HG03565 (cell line): ENCODE measurements around the gene FLT4.
"Not testable (repeated sequence)": the region's sequence is repeated elsewhere in the genome, so short reads cannot be mapped to it uniquely, and the experiment has no call there.

Source experiments
- ATAC-seq: cut with Tn5 transposase; IDR thresholded peaks from one replicate; pipeline ENCODE4 v1.9.1; 2021; ENCODE audit warnings: mild to moderate bottlenecking, moderate library complexity; ENCODE audit not compliant: unreplicated experiment

Gene FLT4

DNA sequence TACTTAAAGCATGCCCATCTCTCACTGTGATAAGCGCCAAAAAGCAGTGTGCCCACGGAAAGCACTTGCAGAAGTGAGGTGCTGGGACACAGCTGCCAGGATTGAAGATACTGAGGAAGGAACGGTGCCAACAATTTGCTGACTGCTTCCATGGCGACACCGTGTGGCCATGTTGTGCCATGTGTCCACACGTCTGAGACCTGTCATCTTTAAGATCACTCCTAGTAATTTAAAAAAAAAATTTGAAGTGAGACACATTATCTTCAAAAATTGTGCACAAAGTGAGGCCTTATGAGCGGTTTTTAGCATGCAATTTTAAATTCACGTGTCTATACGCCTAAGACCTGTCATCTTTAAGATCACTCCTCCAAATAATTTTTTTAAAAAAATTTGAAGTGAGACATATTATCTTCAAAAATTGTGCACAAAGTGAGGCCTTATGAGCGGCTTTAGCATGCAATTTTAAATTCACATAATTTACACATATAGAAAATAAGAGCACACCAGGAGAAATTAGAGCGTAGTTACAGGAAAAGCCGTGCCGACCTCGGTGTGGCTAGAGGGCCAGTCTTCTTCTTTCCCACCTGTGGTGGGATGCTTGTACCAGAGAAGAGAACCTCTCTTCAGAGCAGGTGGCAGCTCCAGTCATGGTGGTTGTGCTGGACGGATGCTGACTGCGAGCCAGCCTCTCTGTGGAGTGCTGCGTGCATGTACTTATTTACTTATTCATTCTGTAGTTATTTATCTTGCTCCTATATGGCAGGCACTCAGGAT, 21.4 kb upstream of the FLT4 start:
- ATAC-seq: no peak

DNA sequence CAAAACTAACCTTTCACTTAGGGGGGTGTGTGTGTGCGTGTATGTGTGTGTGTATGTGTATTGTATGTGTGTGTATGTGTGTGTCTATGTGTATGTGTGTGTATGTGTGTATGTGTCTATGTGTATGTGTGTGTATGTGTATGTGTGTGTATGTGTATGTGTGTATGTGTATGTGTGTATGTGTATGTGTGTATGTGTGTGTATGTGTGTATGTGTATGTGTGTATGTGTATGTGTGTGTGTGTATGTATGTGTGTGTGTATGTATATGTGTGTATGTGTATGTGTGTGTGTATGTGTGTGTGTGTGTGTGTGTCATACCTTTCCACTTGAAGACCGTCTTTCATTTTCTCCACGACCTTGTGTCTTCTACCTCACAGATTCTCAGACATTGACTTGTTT, 20.8 kb upstream of the FLT4 start:
- ATAC-seq: no peak

- ATAC-seq: no peak
These were observed 20.3 kb upstream of the FLT4 start for GRCh38 chr5:180669661-180670060.

- ATAC-seq: no peak
These were observed 19.6 kb upstream of the FLT4 start for GRCh38 chr5:180668835-180669596.

DNA sequence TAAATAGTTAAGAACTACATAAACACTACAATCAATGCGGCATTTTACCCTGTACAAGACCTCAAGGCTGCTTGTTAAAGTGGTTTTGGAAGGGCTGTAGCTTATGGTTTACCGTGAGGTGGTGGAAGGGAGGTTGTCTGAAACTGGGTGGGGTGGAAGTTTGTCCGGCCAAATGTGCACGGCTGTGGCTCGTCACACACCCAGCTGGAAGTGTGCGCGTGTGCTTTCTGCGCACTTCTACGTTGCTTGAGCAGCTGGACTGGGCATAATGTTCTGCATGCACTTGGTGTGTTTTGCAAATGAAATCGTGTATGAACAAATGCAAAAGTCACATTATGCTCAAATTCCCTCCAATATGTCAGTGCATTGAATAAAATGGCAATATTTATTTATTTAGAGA, 17.4 kb upstream of the FLT4 start:
- ATAC-seq: no peak

GRCh38 chr5:180665682-180666404, 16.4 kb upstream of the FLT4 start:
- no peak for ATAC-seq

DNA sequence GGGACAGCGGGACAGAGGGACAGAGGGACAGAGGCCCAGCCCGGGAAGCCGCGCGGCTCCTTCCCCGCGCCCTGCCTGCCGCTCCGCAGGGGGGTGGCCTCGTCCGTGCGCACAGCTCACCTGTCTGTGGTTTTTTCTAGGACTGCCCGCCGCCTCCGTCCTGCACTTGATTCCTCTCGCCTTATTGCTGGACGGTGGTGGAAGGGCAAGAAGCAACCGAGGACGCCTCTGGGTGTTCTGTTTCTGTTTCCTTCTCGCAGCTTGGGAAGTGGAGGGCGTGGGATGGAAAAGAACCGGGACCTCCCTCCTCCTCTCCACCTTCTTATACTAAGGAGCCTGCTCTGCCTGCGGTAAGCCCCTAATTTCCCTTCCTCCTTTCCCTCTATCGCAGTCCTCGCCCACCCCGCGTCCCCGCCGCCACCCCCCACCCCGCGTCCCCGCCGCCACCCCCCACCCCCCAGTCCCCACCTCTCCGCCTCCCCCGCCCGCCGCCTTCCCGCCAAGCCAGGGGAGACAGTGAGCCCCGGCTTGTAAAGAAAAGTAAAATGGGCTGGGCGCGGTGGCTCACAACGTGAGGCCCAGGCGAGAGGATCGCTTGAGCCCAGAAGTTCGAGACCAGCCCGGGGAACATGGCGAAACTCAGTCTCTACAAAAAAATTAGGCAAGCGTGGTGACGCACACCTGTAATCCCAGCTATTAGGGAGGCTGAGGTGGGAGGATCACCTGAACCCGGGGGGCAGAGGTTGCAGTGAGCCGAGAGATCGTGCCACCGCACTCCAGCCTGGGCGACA, 9.6 kb upstream of the FLT4 start:
- ATAC-seq: no peak

DNA sequence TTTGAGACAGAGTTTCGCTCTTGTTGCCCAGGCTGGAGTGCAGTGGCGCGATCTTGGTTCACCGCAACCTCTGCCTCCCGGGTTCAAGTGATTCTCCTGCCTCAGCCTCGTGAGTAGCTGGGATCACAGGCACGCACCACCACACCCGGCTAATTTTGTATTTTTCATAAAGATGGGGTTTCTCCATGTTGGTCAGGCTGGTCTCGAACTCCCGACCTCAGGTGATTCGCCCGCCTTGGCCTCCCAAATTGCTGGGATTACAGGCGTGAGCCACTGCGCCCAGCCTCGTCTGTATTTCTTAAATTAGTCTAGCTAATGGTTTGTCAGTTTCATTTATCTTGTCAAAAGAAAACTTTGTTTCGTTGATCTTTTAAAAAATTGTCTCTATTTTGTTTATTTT, 5.8 kb upstream of the FLT4 start:
- not testable (repeated sequence) for ATAC-seq

GRCh38 chr5:180652771-180653170, 3.4 kb upstream of the FLT4 start:
- no peak for ATAC-seq

DNA sequence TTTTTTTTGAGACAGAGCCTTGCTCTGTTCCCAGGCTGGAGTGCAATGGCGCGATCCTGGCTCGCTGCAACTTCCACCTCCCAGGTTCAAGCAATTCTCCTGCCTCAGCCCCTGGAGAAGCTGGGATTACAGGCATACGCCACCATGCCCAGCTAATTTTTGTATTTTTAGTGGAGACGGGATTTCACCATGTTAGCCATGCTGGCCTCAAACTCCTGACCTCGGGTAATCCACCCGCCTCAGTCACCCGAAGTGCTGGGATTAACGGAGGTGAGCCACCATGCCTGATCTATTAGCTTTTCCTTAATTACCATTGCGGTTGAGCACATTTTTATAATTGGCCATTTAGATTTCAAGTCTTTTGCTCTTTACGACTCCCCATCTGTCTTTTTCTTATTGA, 2.9 kb upstream of the FLT4 start:
- ATAC-seq: no peak

DNA sequence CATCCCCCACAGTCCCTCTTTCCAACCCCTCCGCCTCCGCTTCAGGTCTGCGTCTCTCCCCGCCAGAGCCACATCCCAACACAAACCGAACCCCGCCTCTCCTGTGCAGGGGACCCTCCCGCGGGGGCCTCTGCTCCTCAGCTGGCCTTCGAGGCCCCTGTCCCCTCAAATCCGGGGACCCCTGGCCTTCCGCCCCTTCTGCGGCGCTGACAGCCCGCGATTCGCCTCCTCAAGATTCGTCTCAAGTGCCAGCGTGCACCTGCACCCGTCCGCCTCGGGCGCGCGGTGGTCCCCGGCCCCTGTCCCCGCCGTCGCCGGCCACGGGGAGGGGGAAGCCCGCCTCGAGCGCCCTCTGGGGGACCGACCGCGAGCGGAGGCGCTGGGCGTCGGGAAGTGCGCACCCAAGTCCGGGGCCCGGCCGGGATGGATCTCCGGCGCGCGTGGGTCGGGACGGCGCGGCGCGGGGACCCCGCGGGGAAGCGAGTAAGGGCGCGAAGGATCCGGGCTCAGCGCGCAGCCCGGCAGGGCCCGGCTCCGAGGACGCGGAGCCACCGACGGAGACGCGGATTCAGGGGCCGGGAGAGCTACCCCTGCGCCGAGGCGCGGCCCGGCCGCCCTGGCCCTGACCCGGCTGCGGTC, 623 bp downstream of the FLT4 start:
- no peak for ATAC-seq

GRCh38 chr5:180647941-180648500, 1.4 kb downstream of the FLT4 start:
- no peak for ATAC-seq

DNA sequence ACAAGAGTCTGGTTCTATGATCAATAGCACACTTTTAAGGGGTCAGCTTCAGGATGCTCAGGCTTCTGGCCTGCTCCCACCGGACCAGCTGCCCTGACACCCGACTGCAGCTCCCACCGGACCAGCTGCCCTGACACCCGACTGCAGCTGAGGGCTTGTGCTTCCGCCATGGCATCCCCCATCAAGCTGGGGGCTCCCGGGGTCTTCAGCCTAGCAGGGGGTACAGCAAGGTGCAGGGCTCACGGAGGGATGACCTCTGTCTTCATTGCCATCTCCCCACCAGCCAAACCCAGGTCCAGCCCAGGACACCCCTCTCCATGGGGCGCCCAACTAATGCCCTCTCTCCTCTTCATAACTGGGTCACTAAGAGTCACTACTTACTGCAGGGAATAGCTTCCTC, 1.9 kb downstream of the FLT4 start:
- no peak for ATAC-seq

- no peak for ATAC-seq
These were observed 2.5 kb downstream of the FLT4 start for GRCh38 chr5:180646963-180647305.

DNA sequence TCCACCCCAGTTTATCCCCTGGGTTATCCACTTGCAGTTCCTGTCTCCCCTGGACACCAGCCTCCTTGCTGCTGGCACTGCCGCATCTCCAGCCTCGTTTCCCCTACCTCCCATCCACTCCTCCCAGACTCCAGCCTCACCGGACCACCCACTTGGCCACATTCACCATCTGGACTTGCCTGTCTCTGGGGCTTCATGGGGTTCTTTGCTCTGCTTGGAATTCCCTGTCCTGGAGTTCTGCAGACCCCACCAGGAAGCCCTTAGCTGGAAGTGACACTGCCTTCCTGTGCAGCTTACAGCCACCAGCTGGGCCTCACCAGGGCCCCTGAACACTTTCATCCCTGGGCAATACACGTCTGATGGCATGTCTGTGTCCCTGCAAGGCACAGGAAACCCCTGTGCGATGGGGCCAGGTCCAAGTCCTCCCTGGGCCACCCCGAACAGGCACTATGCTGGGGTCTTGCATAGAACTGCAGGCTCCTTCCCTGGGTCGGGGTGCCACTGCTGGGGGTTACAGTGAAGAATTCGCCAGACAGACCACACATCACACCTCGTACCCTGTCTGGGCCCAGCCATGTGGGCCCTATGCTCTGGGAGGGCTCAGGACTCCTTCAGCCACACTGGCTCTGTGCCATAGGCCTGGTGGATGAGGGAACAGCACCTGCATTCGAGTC, 3.0 kb downstream of the FLT4 start:
- no peak for ATAC-seq

DNA sequence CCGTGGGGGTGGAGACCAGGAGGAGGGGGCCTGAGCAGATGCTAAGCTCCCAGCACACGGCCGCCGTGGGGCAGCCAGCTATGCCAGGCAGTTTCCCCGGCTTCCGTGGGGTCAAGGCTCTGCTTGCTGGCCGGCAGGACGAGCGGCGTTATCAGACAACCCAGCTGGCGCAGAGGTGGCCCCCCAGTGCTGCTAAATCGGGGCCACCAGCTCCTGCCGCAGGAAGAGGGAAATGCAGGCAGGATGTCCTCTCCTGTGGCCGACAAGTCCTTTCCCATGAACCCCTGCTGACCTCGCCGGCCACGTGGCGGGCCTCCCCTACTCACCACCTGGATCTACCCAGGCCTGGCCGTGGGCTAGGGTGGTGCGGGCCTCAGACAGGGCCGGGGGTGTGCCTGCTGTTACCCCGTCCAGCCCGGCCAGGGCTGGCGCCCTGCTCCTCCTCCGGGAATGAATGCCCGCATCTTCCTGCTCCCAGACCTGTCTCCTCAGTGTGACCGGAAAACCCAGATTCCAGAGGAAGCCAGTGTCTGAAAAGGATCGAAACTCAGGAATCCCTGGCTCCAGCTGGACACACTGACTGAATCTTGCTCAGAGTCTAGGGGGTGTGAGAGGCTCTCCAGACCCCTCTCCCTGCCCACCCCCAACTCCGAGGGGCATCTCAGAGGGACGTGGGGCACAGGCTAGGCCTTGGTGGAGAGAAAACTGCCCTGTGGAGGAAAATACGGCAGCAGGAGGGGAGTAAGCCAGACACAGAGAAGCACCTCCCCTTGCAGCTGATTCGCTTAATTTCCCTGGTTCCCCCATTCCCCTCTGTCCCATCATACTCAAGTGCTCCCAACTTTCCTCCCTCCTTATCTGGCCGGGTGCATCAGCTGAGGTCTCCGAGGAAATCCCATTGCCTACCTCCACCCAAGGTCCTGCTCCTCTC, 3.9 kb downstream of the FLT4 start:
- no peak for ATAC-seq

DNA sequence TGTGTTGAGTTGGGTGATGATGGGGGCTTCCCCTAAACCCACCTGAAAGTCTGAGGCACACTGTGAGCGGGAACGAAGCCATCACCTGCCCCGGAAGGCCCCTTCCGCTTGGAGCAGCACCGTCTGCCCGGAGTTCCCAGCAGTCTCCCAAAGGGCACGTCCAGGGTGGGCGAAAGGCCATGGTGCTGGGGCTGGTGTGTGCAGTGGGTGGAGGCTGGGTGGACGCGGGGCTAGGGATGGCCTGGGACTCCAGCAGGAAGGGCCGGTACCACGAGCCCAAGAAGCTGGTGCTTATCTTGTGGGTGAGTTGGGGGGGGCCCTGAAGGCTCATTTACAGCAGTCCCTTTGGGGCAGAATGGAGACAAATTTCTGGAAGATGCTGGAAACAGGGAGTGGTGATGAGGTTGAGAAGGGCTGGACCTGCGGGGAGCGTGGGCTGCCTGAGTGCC, 4.6 kb downstream of the FLT4 start:
- ATAC-seq: no peak

GRCh38 chr5:180644129-180644824, 5.1 kb downstream of the FLT4 start:
- ATAC-seq: no peak
